Stimulated activated CD4-positive, alpha-beta T cell treated with anti-CD3 and anti-CD28 coated beads, Interleukin-4, amount 100 ng/mL, for 1 hour (primary cell): ENCODE results near the gene ZNF438.

ENCODE experiments used
- DNase-seq: peaks from one replicate; pipeline ENCODE4 v3.0.0-alpha.2; 2020

The ZNF438 gene

DNA sequence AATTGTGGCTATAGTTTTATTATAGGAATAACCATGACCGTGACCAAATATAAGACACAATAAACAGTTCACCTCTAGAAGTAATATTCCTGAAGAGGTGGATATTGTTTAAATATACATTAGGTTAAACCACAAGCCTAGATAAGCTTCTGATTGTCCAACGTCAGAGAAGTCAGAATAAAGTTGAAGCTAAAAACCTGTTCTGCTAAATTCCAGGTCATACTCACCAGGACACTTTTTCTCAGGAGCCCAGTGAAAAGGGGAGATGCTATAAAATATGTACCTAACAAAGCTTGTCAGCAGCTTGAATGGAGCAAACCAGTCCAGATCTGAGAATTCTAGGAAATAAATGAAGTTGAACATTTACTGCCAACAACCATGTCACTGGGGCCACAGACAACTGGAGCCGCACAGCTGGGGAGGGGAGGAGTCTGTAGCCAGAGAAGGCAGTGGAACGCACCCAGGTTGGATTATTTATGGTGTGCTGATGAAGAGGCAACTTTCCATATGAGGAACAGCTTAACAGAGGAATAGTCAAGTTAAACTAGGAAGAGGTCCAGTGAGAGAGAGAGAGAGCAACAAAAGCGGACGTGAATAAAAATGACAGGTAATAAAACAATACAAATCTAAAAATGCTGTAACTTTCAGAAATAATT is 191.1 kb downstream of the ZNF438 start:
- DNase-seq = no peak

DNA sequence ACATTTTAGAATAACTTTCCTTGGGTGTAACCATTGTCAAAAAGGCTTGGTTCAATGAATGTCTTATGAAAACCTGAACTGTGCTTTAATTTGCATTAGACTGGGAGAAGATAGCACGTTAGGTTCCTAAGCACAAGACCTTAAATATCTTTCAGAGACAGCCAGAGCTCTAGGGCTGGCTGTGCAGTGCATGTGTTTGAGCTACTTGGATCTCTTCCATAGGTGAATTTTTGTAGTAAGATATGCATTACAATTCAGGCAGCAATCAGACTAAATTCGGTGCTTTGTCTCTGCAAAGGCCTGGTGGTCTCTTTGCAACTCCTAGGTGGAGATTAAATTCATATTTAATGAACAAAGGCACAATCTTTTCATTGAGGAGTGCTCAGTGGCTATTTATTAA is 192.0 kb downstream of the ZNF438 start:
- no peak for DNase-seq

DNA sequence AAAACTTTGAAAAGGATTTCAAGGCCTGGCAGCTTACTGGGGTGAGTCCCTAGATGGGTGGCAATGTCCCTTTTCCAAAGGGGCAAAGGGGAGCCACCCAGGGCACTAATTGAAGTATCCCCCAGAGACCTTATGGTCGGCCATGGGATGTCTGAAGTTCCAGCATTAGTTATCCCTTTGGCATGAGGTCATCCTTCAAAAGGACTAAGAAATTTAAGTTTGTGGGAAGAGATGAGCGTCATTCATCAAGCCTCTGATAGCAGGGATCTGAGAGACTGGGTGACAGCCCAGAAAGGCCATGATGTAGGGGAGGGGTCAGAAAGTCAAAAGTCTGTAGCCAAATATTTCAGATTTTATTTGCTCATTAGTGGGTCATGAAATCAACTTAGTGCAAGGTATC is 195.3 kb downstream of the ZNF438 start:
- DNase-seq = no peak

DNA sequence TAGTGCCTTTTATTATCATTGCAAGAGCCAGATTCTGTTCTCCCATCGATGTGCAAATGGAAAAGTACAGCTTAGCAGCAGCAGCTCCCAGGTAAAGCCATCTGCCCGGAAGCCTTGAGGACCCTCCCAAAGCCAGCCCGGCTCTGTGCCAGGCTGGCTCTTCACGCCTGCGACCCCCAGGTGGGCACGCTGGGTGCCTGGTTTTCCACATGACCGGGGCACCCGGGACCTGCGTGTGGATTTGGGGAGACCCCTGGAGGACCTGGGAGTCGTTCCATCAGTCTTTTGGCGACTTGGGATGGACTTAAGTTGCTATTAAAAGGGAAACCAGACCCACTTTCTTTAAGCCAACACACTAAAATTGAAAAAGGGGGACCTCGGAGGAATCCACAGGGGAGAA is 196.5 kb downstream of the ZNF438 start:
- no peak for DNase-seq

DNA sequence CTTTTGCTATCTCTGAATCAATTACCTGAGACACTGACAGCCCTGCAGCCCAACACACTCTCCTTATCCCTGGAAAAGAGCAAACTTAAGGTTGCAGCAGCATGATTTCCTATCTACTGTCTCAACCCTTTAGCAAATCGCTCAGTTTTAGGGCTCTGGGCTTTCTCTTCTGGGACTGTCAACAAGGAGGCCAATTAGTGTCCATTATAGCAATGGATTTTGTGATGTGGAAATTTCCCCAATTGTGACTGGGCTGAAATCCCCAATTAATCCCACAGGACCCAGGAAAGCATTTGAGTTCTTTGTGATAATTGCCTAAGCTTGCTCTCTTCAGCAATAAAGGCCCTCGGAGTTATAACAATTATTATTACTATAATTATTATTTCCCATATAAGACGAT is 197.0 kb downstream of the ZNF438 start:
- no peak for DNase-seq

DNA sequence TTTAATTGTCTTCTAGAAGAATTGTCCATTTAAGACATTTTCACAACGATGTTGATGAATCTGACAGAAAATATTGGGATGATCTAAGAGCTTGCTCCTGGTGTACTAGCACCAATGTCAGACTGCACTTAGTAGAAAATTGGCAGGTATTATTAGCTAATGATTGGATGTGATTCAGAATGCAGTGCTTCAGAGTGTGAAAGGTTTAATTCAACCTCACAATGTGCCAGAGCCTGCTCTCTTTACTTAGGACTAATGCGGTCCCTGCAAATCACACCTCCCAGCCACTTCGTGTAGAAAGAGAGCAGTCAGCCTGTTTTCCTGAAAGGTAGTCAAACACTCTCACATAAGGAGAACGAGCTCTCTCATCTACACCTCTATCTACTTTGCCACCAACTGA is 197.5 kb downstream of the ZNF438 start:
- DNase-seq = no peak

DNA sequence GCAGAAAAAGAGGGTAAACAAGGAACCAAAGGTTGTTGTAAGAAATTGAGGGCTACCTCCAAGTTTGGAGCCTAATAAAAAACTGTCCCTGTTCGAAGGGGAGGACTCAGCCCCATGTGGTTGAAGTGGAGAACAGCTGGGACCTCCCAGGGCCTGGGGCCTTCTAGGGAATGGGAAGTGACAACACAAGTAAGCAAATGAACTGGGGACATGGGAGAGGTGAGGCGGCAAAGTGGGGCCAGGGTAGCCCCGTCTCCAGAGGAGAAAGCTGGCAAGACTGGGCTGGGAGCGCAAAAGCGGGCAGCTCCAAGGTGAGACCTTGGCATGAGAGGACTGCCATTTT is 198.1 kb downstream of the ZNF438 start:
- no peak for DNase-seq

DNA sequence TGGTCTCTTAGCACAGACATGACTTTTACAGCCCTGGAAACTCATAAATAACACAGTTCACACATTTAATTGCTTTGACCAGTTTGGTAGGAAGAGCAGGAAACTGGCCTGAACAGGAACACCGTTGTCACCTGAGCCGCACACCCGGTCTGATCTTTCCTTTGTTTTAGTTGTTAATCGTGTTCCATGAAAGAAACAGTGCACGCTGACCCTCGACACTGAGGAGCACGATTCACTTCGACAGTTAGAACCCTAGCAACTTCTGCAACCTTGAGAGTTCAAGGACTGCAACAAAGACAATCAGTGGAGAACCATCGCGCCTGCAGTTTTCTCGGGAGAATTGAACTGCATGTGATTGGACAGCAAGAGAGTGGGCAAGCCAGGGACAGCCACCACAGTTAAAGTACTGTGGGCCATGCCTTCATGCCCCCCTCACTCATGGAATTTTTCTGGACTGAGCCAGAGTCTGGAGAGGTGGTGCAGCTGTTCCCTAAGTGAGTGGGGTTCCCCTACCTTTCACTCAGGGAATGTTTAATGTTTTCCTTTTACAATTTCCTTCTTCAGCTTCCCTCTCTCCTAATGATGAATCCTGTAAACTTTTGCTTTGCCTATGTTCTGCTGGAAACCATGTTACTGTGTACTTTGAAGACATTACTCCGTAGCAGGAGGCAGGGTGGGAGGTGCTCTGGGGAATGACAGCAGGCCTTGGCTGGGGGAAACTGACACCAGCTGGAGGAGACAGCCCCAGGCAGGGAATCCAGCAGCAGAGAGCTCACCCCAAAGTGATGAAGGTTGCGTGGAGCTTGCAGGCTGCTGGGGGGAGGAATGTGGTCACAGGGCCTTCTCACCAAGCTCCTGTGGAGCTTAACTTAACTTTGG is 198.7 kb downstream of the ZNF438 start:
- DNase-seq = no peak

DNA sequence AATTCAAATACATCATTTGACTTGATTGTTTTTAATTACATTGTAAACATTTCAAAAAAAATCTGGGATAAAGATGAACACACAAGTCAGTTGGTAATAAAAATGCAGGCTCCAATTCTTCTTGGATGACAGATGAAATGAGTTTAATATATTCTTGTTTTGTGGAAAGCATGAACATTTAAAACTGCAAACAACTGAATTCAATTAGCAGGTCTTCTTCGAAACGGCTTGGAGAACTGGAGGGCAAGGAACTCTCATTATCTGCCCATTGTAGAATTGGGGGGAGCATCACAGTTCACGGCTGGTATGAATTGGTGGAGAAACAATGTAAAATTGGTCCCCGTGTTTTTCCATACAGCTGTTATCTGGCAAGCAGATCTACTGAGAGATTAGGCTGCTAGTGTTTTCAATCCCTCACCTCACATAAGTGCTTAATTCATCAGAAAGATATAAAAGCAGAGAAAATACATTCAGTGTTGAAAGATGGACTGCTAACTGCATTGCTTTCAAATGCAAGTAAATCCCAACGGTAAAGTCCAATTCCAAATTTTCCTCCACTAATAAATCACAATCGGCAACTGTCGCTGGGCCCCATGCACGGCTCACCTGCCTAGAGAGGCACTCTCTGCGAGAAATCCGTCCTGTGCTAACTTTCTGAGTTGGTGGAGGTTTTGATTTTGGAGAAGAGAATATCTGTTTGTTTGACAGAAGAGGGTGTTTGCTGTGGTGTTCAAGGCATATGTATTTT is 199.5 kb downstream of the ZNF438 start:
- DNase-seq = no peak

DNA sequence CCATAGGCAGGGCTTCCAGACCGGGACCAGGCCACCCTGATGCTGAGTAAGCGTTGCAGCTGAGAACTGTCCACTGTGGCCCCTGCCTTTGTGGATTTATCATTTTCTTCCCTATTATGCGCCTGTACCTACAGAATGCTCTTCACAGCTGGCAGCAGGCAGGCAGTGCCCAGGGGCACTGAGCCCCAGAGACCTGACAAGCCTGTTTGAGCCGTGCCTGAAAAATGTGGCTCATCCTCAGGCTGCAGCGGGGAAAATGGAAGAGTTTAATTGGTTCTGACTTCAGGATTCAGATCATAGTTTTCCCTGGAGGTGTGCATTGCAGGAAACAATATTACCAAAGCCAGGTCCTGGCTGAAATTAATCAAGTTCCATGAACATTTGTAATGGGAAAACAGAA is 200.2 kb downstream of the ZNF438 start:
- no peak for DNase-seq

DNA sequence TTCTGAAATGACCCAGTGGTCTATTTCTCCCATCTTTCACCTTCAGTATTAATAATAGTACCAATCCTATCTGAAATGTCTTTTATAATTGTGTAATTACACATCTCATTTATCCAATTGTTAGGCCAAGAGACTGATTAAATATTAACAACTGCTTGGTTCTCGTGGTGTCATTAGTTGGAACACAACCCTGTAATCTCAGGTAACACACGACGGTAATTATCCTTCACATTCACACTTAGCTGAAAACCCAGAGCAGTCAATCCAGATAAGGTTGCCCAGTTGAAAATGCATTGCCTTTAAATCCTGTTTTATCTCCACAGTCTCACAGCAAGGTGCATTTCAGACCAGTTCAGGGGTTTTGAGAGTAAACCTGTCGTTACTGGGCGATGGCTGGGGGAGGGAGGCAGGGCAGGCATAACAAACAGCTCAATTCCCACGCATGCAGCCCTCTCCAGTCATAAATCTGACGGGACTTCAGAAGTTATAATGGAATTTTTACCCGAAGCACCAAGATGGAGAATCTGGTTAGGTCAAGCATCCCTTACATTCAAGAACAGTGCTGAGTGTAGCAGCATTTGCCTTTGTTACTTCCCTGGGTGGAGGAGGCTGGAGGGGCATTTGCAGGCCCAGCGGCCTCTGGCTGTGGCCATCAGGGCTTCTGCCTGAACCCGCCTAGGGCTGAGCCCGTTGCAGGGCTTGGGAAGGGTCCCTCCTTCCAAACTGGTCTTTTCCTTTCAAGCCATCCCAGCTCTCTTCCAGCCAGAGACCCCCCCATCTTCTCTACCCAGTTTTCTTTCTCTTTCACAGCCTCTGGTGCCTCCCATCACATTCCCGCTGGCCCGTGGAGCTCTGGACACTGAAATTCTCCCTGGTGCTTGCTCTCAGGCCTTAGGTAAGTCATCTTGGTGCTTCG is 201.1 kb downstream of the ZNF438 start:
- DNase-seq = no peak

DNA sequence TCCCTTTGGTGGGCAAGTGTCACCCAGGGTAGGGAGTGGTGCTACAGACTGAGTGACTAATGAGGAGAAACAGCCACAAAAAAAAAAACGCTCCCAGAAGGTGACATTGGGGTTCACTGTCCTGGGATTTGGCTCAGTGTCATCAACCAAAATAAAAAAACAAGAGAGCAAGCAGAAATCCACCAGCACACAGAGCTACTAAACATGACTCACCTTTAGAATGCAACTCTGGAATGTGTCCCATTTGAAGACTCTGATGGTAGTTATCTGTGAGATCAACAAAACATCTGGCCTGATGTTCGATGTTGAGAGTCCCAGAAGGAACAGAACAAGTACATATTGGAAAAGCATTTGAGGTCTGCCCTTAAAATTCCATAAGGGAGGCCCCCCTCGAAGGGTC is 201.8 kb downstream of the ZNF438 start:
- no peak for DNase-seq

DNA sequence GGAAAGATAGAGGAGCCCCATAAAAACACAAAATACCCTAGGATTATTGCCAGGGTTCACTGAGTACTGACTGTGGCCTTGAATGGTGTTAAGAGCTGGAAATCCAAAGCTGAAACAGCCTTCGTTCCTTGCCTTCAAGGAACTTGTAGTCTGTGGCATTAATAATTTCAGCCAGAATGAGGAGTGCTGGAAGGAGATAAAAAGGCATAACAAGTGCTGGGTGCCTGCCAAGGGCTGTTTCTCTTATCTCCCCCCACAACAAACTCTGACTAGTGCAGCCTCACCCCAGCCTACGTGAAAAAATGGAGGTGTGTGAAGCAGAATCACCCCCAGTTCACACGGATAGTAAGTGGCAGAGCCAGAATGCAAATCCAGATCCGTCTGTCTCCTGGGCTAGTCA is 203.0 kb downstream of the ZNF438 start:
- DNase-seq = no peak

DNA sequence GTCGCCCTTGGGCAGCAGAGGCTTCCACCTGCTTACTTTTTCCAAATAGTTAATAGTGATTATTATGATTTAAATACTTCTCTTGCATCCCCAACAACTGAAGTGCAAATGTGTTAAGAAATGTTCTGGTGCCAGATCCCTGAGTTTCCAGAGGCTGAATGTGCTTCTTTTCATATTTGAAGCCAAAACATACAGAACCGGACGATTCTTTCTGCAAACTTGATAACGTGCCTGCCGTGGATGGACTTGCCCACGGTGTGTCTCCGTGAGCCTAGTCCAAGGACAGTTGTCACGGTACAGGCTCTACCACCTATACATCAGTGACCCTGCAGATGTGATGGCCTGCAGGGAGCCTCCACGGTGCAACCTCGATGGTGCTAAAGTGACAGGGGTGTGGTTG is 203.5 kb downstream of the ZNF438 start:
- no peak for DNase-seq

DNA sequence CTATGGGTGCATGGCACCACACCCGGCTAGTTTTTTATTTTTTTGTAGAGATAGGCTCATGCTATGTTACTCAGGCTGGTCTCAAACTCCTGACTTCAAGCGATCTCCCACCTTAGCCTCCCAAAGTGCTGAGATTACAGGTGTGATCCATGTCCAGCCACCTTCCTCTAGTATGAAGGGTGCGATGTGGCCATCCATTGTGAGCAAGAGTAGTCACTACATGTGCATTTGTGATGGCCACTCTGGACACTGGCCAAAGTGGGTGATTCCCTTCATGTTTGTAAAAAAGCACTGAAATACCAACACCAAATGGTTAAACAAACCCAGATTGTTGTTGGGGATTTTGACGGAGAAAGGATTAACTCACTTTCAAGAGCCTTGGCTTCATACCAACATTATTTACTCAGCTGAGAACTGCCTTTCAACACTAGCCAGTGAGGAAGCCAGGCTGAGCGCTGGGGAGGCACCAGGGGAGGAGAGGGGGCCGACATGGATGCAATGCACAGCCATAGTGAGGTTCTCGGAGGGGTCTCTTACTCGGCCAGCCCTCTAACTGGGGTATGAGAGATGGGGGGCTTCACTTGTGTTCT is 204.0 kb downstream of the ZNF438 start:
- DNase-seq = no peak

DNA sequence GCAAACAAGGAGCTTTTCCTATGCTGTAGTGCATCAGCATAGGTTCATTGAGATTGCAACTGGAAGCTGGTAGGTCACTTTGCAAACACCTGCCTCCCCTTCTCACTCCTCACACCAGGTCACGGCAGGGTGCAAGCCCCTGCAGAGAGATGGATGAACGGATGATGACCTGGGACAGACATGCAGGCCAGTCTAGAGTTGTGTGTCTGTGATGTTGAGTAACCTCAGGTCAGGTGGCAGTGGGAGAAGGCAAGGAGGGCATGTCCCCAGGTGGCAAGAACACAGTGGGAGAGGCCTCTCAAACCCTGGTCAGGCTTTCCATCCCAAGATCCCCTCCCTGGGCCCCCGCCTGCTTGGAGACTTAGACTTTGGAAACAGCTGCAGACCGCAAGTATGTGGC is 205.0 kb downstream of the ZNF438 start:
- DNase-seq = no peak

DNA sequence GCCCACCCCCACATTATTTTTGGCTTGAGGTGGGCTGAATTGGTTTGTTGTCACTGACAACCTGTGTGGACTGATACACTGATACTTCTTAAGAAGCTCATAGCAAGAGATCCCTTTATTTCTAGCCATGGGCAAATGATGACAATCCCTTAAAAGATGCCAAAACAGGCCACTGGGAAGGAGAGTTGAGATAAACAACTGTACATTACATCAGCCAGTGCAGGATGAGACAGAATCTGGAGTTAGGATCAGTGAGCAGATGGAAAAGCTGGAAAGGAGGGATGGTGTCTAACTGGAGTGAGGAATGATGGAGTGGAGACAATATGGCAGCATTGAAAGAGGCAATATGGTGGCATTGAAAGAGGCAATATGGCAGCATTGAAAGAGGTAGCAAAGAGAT is 206.2 kb downstream of the ZNF438 start:
- no peak for DNase-seq

DNA sequence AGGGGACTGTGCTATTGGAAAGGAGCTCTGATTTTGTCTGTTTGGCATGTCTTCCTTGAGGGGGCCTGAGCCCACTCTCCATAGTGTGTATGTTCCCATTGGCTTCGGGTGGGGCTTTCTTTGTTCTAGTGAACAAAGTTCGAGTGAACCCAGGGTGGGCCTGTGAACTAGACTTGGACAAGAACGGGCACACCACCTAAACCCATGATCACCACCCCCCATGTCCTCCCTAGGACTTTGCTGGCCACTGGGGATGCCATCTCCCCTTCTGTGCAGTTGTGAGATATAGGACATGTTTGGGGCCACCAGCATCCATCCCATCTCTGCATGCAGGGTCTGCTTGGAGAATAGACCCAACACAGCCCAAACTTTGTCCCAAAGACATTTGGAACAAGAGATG is 206.6 kb downstream of the ZNF438 start:
- DNase-seq = no peak

DNA sequence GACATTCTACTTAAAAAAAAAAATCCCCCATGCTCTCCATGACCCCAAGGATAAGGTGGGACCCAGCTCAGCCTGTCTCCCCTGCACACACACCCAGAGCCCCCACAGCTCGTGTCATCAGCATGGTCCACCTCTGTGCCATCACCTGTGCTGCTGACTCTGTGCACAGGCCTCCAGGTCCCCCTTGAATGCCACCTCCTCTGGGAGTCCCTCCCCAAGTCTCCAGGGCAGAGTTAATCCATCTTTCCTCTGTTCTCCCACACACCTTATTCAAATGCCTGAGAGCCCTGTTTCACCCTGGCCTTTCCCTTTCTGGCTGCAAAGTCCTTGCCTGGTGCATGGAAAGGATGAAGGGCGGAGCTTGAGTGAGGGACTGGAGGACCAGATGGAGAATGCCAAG is 208.0 kb downstream of the ZNF438 start:
- DNase-seq = no peak

DNA sequence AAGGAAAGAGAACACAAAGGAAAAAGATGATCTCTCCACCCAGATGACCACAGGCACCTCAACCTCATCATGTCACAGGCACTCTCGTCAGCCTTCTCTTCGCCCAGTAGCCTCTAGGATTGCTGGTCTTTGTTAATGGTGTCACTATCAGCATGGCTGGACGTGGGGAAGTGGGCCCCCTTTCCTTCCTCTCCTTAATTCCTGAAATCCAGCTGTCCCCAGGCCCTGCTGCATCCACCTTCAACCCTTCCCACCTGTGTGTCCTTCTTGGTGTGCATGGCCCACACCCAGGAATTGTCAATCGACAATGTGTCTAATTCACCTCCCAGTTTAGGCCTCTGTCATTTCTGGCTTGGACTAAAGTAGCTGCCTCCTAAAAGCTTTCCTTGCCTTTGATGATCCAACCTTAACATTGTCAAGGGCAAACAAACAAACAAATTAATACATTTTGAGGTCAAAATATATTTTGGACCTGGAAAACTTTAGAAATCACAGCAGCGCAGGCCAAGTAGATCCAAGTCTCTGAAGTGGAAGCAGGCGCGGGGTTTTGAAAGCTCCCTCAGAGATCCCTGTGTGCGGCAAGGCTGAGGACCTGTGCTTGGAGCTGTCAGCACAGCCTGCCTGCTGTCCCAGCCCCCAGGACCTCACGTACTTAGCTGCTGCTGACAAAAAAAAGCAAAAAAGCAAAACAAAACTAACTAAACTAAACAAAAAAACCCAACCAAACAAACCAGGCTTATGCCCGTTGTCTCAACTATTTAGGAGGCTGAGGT is 208.8 kb downstream of the ZNF438 start:
- DNase-seq = no peak

DNA sequence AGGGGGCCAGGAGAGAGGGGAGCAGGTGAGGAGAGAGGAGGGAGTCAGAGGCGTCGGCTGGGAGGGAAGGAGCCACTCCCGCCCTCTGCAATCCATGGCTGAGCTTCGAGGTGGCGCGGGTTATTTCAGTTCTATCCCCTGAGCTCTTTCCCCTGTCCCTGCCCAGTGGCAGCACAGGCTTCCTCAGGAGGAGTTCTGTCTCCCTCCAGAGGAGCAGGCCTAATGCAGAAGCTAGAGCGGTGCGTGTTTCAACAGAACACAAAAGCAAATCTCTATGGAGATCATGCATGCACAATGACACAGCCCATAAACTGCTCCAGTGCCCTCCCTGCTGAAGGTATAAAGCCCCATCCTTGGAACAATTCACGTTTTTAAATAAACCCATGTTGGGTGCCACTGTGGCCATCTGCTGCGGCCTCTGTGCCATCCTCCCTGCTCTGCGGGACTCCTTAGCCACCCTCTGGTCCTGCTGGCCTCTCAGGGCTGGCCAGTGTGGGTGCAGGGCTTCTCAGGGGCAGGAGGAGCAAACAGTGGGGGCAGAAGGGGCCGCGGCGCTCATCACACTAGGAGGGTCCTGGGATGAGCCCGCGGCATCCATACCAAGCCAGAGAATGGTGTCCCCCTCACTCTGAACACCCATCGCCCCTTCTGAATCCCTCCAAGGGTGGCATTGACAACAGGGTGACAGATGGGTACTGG is 209.5 kb downstream of the ZNF438 start:
- no peak for DNase-seq
